NCI-H446 treated with DMSO at 0.1 percent for 48 hours (cell line): ENCODE measurements around the gene ACOT13.
"Not testable (repeated sequence)": the region's sequence is repeated elsewhere in the genome, so short reads cannot be mapped to it uniquely, and the experiment has no call there.

ENCODE experiments used
- DNase-seq: peaks from one replicate; lab custom pipeline; 2025; lab: John Stamatoyannopoulos, UW

ACOT13 gene

GRCh38 chr6:24666641-24667377 lies at the start of gene ACOT13, which contains the start of gene TDP2:
Gene ACOT13 (plus strand): TSS chr6:24667077. CDS start chr6:24667264, 187 bp downstream.
Gene TDP2 (minus strand): TSS chr6:24666899. CDS start chr6:24666862, 37 bp downstream.
- peak; percentile 90 for DNase-seq

GRCh38 chr6:24619661-24620060 lies 47.2 kb upstream of the ACOT13 start:
- DNase-seq: no peak

- DNase-seq: no peak
Measured at GRCh38 chr6:24620637-24621036, 46.2 kb upstream of the ACOT13 start.

- no peak for DNase-seq
Measured at GRCh38 chr6:24621626-24622289, 45.1 kb upstream of the ACOT13 start.

GRCh38 chr6:24630856-24631505 lies 35.9 kb upstream of the ACOT13 start:
- no peak for DNase-seq

GRCh38 chr6:24631671-24632070 lies 35.2 kb upstream of the ACOT13 start:
- no peak for DNase-seq

- no peak for DNase-seq
Measured at GRCh38 chr6:24632573-24632972, 34.3 kb upstream of the ACOT13 start.

GRCh38 chr6:24636681-24637080 lies 30.2 kb upstream of the ACOT13 start:
- no peak for DNase-seq

GRCh38 chr6:24640166-24640565 lies 26.7 kb upstream of the ACOT13 start:
- DNase-seq: no peak

- DNase-seq: not testable (repeated sequence)
Measured at GRCh38 chr6:24640631-24641030, 26.2 kb upstream of the ACOT13 start.

- DNase-seq: no peak
Measured at GRCh38 chr6:24642061-24642460, 24.8 kb upstream of the ACOT13 start.

- no peak for DNase-seq
Measured at GRCh38 chr6:24643920-24644319, 23.0 kb upstream of the ACOT13 start.

- no peak for DNase-seq
Measured at GRCh38 chr6:24644377-24644776, 22.5 kb upstream of the ACOT13 start.

GRCh38 chr6:24646771-24647170 lies 20.1 kb upstream of the ACOT13 start:
- DNase-seq: no peak

- DNase-seq: no peak
Measured at GRCh38 chr6:24648276-24648675, 18.6 kb upstream of the ACOT13 start.

GRCh38 chr6:24649691-24650090 lies 17.2 kb upstream of the ACOT13 start:
- DNase-seq: no peak

GRCh38 chr6:24650365-24650764 lies 16.5 kb upstream of the ACOT13 start:
- DNase-seq: no peak

GRCh38 chr6:24655215-24655614 lies 11.7 kb upstream of the ACOT13 start:
- no peak for DNase-seq

GRCh38 chr6:24658573-24659560 lies 8.0 kb upstream of the ACOT13 start:
- DNase-seq: no peak

GRCh38 chr6:24659561-24659960 lies 7.3 kb upstream of the ACOT13 start:
- no peak for DNase-seq

GRCh38 chr6:24660105-24660504 lies 6.8 kb upstream of the ACOT13 start:
- DNase-seq: no peak

GRCh38 chr6:24661759-24662158 lies 5.1 kb upstream of the ACOT13 start:
- not testable (repeated sequence) for DNase-seq
